DMS53 treated with DMSO at 0.1 percent for 48 hours (cell line): ENCODE measurements around the gene PPIP5K1.

ENCODE experiments used
- DNase-seq: peaks from one replicate; lab custom pipeline; 2025; ENCODE audit not compliant: unreplicated experiment; lab: John Stamatoyannopoulos, UW

The PPIP5K1 gene

GRCh38 chr15:43492673-43493601 lies 97.1 kb downstream of the PPIP5K1 start, which contains the start of gene TP53BP1:
Gene TP53BP1 (minus strand): TSS chr15:43493156. CDS start chr15:43493043, 113 bp downstream.
- peak; percentile 88 for DNase-seq

DNA sequence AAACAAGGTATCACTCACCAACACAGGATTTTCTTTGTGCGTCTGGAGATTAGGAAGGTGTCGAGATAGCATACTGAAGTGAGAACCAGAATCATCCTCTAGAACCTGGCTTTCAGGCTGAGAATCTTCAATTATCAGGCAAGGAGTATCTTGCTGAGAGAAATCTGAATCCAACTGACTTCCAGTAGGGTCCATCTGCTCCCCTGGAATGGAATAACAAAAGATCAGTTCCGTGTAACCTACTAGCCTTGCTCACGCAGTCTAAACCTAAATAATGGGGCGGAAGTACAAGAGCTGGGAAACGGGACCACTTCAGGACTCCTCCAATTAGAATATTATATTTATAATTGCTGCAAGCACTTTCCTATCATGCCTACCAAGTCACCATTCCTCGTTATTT lies 97.7 kb downstream of the PPIP5K1 start:
- DNase-seq: no peak

GRCh38 chr15:43489191-43489590 lies 100.8 kb downstream of the PPIP5K1 start:
- DNase-seq: no peak

DNA sequence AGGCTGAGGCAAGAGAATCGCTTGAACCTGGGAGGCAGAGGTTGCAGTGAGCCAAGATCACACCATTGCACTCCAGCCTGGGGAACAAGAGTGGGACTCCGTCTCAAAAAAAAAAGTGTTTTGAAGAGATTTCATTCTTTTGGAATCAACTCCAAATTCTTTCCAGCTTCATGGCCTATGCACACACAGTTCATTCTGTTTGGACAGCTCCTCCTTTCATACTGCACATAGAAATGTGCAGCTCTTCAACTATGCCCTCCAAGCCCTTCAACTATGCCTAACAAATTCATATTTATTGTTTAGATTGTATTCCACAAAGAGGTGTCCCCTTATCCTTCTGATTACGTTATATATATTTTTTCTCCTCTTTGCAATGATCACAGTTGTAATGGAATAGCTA lies 101.2 kb downstream of the PPIP5K1 start:
- no peak for DNase-seq

DNA sequence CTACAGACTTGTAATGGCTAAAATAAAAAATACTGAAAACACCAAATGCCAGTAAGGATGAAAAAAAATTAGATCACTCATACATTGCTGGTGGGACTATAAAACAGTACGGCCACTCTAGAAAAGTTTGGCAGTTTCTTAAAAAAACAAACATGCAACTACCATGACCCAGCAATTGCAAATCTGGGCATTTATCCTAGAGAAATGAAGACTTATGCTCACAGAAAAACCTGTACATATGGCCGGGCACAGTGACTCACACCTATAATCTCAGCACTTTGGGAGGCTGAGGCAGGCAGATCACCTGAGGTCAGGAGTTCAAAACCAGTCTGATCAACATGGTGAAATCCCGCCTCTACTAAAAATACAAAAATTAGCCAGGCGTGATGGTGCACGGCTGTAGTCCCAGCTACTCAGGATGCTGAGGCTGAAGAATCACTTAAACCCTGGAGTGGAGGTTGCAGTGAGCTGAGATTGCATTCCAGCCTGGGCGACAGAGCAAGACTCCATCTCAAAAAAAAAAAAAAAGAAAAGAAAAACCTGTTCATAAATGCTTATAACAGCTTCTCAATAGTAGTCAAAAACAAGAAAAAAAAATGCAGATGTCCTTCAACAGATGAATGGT lies 102.6 kb downstream of the PPIP5K1 start:
- DNase-seq: no peak

DNA sequence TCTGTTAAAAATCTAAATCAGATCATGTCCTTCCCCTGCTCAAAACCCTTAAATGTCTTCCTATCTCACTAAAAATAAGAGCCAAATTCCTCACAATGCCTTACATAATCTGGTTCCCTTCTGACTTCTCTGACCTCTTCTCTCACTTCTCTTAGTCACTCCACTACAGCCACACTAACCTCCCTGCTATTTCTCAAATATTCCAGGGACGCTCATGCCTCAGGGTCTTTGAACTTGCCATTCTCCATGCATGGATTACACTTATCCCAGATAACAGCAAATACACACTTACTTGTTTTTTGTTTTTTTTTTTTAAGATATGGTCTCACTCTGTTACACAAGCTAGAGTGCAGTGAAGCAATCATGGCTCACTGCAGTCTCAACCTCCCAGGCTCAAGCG lies 105.6 kb downstream of the PPIP5K1 start:
- DNase-seq: no peak
